Tibial artery (tissue), 4 donors: ENCODE measurements around the gene STMND1.

Experiments used
- DNase-seq, 2 donors: peaks; one replicate each; pipeline ENCODE4 v3.0.0-alpha.2; 2019
- H3K27ac ChIP-seq, 2 donors: fragments of 200-600 bp; sonication (generic) in 1 of 2; 1 replicate in 1 of 2; 2 replicates in 1 of 2; pipeline ENCODE4 v1.5.1; 2018 to 2019; ENCODE audit warnings: mild to moderate bottlenecking in 1 of 2
- H3K27me3 ChIP-seq, 2 donors: fragments of 200-600 bp; sonication (generic) in 1 of 2; one replicate each; pipeline versions ENCODE4 v1.5.1 to v1.6.0; 2016 to 2019
- H3K36me3 ChIP-seq, 3 donors: fragments of 200-600 bp; sonication (generic) in 2 of 3; one replicate each; pipeline ENCODE4 v1.5.1; 2016 to 2019; ENCODE audit warnings: mild to moderate bottlenecking in 2 of 3
- H3K4me1 ChIP-seq, 4 donors: fragments of 200-600 bp; sonication (generic) in 2 of 4; 1 replicate in 3 of 4; 2 replicates in 1 of 4; pipeline ENCODE4 v1.5.1; 2016 to 2019
- H3K4me3 ChIP-seq, 2 donors: fragments of 200-600 bp; sonication (generic) in 1 of 2; 1 replicate in 1 of 2; 2 replicates in 1 of 2; pipeline ENCODE4 v1.5.1; 2018 to 2019; ENCODE audit warnings: mild to moderate bottlenecking in 2 of 2
- H3K9me3 ChIP-seq, 3 donors: fragments of 200-600 bp; sonication (generic) in 1 of 3; one replicate each; pipeline ENCODE4 v1.5.1; 2016 to 2019
- intact Hi-C: fragments of 100-400 bp; cut with DNase I; formaldehyde crosslinking; loops from one replicate; pipeline ENCODE4 v1.15.0; 2023; ENCODE audit warnings: low total_unique reads
- TF ChIP-seq, protein P1 (sequence below), 2 experiments: fragments of 200-600 bp in 1 of 2; fragments of 450-650 bp in 1 of 2; IDR thresholded peaks; one replicate each; pipeline ENCODE4 v1.5.1; 2017 to 2019; ENCODE audit warnings: antibody characterized with exemption in 2 of 2, mild to moderate bottlenecking in 1 of 2, moderate library complexity in 1 of 2

STMND1 gene

DNA sequence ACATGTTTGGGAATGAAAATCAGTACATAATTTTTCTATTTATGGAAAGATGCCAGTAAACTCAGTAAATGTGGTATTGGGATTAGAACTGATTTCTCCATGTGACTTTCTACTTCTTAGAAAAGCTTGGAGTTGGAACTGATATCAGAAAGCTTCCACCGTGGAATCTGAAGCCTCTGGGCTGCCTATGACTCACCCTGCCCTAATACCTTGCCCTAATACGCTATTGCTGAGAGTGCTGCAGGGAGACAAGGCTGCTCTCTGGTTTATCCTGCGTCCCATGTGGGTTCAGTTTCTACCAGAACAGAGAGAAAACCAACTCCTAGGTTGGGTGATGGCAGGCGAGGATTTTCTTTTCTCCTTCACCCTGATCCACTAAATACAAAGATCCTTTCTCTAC is 3.3 kb upstream of the STMND1 start:
- no peak overlapping the region for H3K4me3 ChIP-seq
- H3K27me3 ChIP-seq, result peaks cover 0 to 4% of the 10 kb centered on the region in 2 donors
- H3K4me1 ChIP-seq, result peaks cover 0 to 14% (median 12%) of the 10 kb centered on the region in 4 donors
- no peaks in the 10 kb centered on the region for H3K9me3 ChIP-seq
- TF ChIP-seq, protein P1, sequence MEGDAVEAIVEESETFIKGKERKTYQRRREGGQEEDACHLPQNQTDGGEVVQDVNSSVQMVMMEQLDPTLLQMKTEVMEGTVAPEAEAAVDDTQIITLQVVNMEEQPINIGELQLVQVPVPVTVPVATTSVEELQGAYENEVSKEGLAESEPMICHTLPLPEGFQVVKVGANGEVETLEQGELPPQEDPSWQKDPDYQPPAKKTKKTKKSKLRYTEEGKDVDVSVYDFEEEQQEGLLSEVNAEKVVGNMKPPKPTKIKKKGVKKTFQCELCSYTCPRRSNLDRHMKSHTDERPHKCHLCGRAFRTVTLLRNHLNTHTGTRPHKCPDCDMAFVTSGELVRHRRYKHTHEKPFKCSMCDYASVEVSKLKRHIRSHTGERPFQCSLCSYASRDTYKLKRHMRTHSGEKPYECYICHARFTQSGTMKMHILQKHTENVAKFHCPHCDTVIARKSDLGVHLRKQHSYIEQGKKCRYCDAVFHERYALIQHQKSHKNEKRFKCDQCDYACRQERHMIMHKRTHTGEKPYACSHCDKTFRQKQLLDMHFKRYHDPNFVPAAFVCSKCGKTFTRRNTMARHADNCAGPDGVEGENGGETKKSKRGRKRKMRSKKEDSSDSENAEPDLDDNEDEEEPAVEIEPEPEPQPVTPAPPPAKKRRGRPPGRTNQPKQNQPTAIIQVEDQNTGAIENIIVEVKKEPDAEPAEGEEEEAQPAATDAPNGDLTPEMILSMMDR (IDR thresholded peaks at IDR 0.05), result no peak
- no peak overlapping the region for H3K27ac ChIP-seq
- intact Hi-C loops, result loop anchor here (10.0 kb wide), 1 partner anchor 774 kb away; no protein-coding TSS in a partner anchor
- no peak for DNase-seq
- H3K36me3 ChIP-seq, result no peaks in the 10 kb centered on the region

DNA sequence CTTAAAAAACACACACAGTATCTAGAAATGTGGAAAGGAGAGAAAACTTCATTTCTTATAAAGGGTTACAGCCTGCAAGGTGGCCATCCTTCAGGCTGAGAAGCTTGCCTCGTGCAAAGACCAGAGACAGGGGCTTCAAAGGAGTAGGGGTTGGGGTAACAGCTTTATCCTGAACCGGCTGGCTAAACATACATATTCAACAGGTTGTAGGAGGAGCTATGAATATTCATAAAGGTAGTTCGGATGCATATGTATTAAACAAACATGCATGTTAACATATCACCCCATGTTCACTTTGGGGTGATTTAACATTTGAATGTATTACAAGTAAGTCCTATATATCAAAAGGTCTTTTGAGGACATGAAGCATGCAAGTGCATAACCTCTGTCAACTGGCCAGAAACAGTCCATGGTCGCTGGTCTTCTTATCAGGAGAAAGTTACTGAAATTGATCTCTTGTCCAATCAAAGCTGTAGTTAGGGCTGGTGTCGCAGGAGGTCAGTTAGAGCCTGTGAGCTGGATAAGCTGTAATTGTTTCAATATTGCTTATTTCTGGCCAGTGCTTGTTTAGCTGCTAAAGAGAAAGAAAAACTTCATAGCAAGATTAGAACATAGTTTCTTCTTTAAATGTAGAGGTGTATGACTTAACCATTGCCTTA is 2.3 kb upstream of the STMND1 start:
- no peak for DNase-seq
- TF ChIP-seq, protein P1 (IDR thresholded peaks at IDR 0.05), result no peak
- H3K9me3 ChIP-seq, result no peaks in the 10 kb centered on the region
- peaks cover 0 to 14% (median 12%) of the 10 kb centered on the region in 4 donors for H3K4me1 ChIP-seq
- no peaks in the 10 kb centered on the region for H3K36me3 ChIP-seq
- peaks cover 0 to 4% of the 10 kb centered on the region in 2 donors for H3K27me3 ChIP-seq
- no peak overlapping the region for H3K27ac ChIP-seq
- H3K4me3 ChIP-seq, result no peak overlapping the region
- intact Hi-C loops, result loop anchor here (10.0 kb wide), 1 partner anchor 775 kb away; no protein-coding TSS in a partner anchor

GRCh38 chr6:17100806-17101205 is 1.0 kb upstream of the STMND1 start:
- Histone ChIP-seq H3K9me3 (no peaks in the 10 kb centered on the region), H3K27ac (no peak overlapping the region), H3K27me3 (peaks cover 0 to 7% of the 10 kb centered on the region in 2 donors), H3K4me1 (peaks cover 0 to 14% (median 12%) of the 10 kb centered on the region in 4 donors), H3K36me3 (no peaks in the 10 kb centered on the region), H3K4me3 (no peak overlapping the region)
- TF ChIP-seq, protein P1 (IDR thresholded peaks at IDR 0.05), result no peak
- DNase-seq, result no peak
- intact Hi-C loops, result no loop called here

DNA sequence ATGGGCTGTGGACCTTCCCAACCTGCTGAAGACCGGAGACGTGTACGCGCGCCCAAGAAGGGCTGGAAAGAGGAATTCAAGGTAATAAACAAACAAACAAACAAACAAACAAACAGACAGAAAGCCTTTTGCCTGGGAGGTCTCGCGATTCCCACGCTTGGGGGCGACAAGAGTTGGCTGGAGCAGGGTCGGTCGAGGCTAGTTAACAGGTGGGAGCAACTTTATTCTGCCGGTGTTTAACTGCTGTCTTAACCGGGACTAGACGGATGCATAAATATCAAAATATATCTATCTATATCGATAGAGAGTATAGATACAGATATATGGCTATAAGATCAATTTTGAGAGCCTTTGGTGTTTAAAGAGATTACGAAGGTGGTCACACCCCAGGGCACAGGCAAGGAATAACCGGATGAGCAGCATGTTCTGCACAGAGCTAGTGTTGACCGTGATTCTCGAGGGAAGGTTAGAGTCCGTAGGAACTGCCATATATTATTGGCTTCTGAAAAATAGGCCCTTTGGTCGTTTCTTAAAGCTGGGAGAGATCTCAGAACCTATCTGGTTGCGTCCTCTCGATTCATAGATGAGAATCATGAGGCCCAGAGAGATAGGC is 514 bp downstream of the STMND1 start:
- H3K4me3 ChIP-seq, result peak overlapping the region; percentile 39 to 53
- no peaks in the 10 kb centered on the region for H3K9me3 ChIP-seq
- H3K27ac ChIP-seq, result no peak overlapping the region
- intact Hi-C loops, result no loop called here
- TF ChIP-seq, protein P1 (IDR thresholded peaks at IDR 0.05), result no peak
- DNase-seq, result no peak
- H3K36me3 ChIP-seq, result no peaks in the 10 kb centered on the region
- H3K4me1 ChIP-seq, result peaks cover 0 to 14% (median 12%) of the 10 kb centered on the region in 4 donors
- peaks cover 0 to 7% of the 10 kb centered on the region in 2 donors for H3K27me3 ChIP-seq

GRCh38 chr6:17103715-17104114 is 1.9 kb downstream of the STMND1 start:
- Histone ChIP-seq H3K36me3 (no peaks in the 10 kb centered on the region), H3K27me3 (peaks cover 0 to 7% of the 10 kb centered on the region in 2 donors), H3K9me3 (no peaks in the 10 kb centered on the region), H3K4me3 (no peak overlapping the region), H3K27ac (no peak overlapping the region), H3K4me1 (peaks cover 0 to 14% (median 12%) of the 10 kb centered on the region in 4 donors)
- intact Hi-C loops, result no loop called here
- TF ChIP-seq, protein P1 (IDR thresholded peaks at IDR 0.05), result no peak
- no peak for DNase-seq
